Muscle layer of duodenum (tissue), 2 donors: ENCODE results near the gene ITPR1.

Experiments
- H3K27ac ChIP-seq: one replicate; pipeline ENCODE4 v1.7.0; 2013; ENCODE audit warnings: mild to moderate bottlenecking, low read length
- H3K27me3 ChIP-seq: one replicate; pipeline ENCODE4 v1.7.0; 2013; ENCODE audit warnings: low read depth, mild to moderate bottlenecking, control low read depth, low read length
- H3K36me3 ChIP-seq, 2 donors: one replicate each; pipeline ENCODE4 v1.7.0; 2013; ENCODE audit warnings: low read length in 2 of 2, control low read depth in 1 of 2, mild to moderate bottlenecking in 1 of 2; ENCODE audit not compliant: insufficient read depth in 2 of 2, control insufficient read depth in 1 of 2
- H3K4me1 ChIP-seq, 2 donors: one replicate each; pipeline ENCODE4 v1.7.0; 2013; ENCODE audit warnings: low read length in 2 of 2, mild to moderate bottlenecking in 2 of 2, control low read depth in 1 of 2, moderate library complexity in 1 of 2; ENCODE audit not compliant: insufficient read depth in 2 of 2, control insufficient read depth in 1 of 2
- H3K4me3 ChIP-seq, 2 donors: one replicate each; pipeline ENCODE4 v1.7.0; 2013; ENCODE audit warnings: low read length in 2 of 2, low read depth in 1 of 2, mild to moderate bottlenecking in 1 of 2
- H3K9me3 ChIP-seq, 2 donors: one replicate each; pipeline ENCODE4 v1.7.0; 2013; ENCODE audit warnings: low read length in 2 of 2, control low read depth in 1 of 2, mild to moderate bottlenecking in 1 of 2; ENCODE audit not compliant: control insufficient read depth in 1 of 2
- donor health status: healthy.

ITPR1 gene

DNA sequence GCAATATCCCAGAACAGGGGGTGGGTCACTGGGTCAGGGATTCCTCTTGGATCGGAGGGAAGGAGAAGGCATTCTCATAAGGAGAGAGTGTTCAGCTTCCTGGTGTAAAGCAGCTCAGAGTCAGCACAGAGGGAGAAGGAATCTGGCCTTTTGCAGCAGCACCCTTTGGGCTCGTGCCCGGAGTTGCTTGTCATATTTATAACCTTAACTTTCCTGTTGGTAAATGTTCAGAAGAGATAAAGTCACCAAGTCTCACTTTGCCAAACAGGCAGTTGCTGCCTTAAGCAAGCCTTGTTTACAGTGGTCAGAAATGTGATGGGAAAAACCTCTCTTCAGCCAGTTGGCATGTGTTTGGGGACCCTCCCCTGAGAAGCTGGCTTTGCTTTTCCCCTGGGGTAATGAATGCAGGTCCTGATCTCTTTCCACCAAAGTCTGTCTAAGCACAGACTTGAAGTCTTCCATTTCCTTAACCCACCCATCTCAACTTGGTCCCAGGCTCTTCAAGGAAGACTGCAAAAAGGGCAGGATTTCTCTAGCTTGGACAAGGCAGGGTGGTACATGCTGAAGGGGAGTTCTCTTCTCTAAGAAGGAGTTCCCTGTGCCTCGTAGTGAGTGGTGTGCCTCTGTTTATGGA is 279.1 kb downstream of the ITPR1 start:
- no peaks in the 10 kb centered on the region for H3K9me3 ChIP-seq
- H3K27ac ChIP-seq, result peak overlapping the region; percentile 86
- peaks cover 0 to 7% of the 10 kb centered on the region in 2 donors for H3K36me3 ChIP-seq
- no peaks in the 10 kb centered on the region for H3K27me3 ChIP-seq
- peaks cover 18 to 19% of the 10 kb centered on the region in 2 donors for H3K4me1 ChIP-seq
- no peak overlapping the region for H3K4me3 ChIP-seq

- Histone ChIP-seq H3K36me3 (peaks cover 0 to 4% of the 10 kb centered on the region in 2 donors), H3K9me3 (no peaks in the 10 kb centered on the region), H3K27ac (peak overlapping the region; percentile 86), H3K4me3 (no peak overlapping the region), H3K4me1 (peaks cover 18 to 19% of the 10 kb centered on the region in 2 donors), H3K27me3 (no peaks in the 10 kb centered on the region)
Observed at GRCh38 chr3:4772858-4773257, 279.7 kb downstream of the ITPR1 start.

DNA sequence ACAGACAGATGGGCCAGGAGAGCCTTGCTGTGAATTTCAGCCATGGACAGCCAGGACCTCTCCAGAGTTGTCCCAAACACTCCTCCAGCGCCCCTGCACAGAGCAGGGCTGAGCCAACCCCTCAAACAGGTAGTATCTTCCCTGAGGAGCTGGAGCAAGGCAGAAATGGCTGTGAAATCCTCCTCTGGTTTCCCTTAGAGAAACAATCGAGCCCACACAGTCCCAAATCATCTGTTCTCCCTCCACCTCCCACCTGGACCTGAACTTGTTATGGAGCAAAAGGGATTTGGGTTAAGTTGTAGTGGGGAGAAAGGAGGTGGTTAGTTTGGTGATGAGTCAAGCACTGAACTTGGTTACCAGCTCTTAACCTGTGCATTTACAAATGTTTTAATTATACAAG is 280.4 kb downstream of the ITPR1 start:
- Histone ChIP-seq H3K4me3 (no peak overlapping the region), H3K27ac (peak overlapping the region; percentile 86), H3K4me1 (peaks cover 18 to 19% of the 10 kb centered on the region in 2 donors), H3K36me3 (peaks cover 0 to under 1% of the 10 kb centered on the region in 2 donors), H3K27me3 (no peaks in the 10 kb centered on the region), H3K9me3 (no peaks in the 10 kb centered on the region)

- Histone ChIP-seq H3K9me3 (no peaks in the 10 kb centered on the region), H3K4me3 (no peak overlapping the region), H3K4me1 (peaks cover 18 to 19% of the 10 kb centered on the region in 2 donors), H3K27me3 (no peaks in the 10 kb centered on the region), H3K27ac (no peak overlapping the region), H3K36me3 (peaks cover 7 to 9% of the 10 kb centered on the region in 2 donors)
Observed at GRCh38 chr3:4774531-4774930, 281.4 kb downstream of the ITPR1 start.

GRCh38 chr3:4776399-4776979 is 283.3 kb downstream of the ITPR1 start:
- H3K4me3 ChIP-seq, result no peak overlapping the region
- H3K9me3 ChIP-seq, result no peaks in the 10 kb centered on the region
- peaks cover 11 to 13% of the 10 kb centered on the region in 2 donors for H3K36me3 ChIP-seq
- H3K4me1 ChIP-seq, result peaks cover 11 to 19% of the 10 kb centered on the region in 2 donors
- peak overlapping the region; percentile 32 for H3K27ac ChIP-seq
- H3K27me3 ChIP-seq, result no peaks in the 10 kb centered on the region

- Histone ChIP-seq H3K27me3 (no peaks in the 10 kb centered on the region), H3K4me1 (peaks cover 5 to 14% of the 10 kb centered on the region in 2 donors), H3K4me3 (no peak overlapping the region), H3K9me3 (no peaks in the 10 kb centered on the region), H3K36me3 (peaks cover 11 to 13% of the 10 kb centered on the region in 2 donors), H3K27ac (peak overlapping the region; percentile 32)
Observed at GRCh38 chr3:4776980-4777581, 283.9 kb downstream of the ITPR1 start.

- H3K4me3 ChIP-seq, result no peak overlapping the region
- no peaks in the 10 kb centered on the region for H3K27me3 ChIP-seq
- H3K27ac ChIP-seq, result no peak overlapping the region
- H3K36me3 ChIP-seq, result peaks cover 14 to 22% of the 10 kb centered on the region in 2 donors
- H3K4me1 ChIP-seq, result peaks cover 0 to 4% of the 10 kb centered on the region in 2 donors
- H3K9me3 ChIP-seq, result no peaks in the 10 kb centered on the region
Observed at GRCh38 chr3:4778119-4778518, 285.0 kb downstream of the ITPR1 start.

DNA sequence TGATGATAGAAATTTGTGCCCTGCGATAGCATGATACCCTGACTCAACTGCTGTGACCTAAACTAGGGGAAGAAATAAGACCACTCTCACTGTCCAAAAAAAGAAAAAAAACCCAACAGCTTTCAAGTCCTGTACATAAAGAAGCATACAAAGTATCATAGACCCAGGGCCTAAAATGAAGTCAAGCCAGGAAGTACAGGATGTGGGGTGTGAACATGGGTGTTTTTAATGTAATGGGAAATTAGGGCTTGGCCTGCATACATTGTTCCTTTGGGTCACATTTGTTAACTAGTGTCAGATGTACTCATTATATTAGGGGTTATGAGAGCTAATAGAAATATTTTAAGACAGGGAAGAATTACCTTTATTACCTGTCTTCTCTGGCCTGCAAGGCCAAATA is 285.6 kb downstream of the ITPR1 start:
- no peaks in the 10 kb centered on the region for H3K27me3 ChIP-seq
- H3K27ac ChIP-seq, result no peak overlapping the region
- no peaks in the 10 kb centered on the region for H3K9me3 ChIP-seq
- no peak overlapping the region for H3K4me3 ChIP-seq
- H3K4me1 ChIP-seq, result peaks cover 0 to 4% of the 10 kb centered on the region in 2 donors
- peaks cover 20 to 28% of the 10 kb centered on the region in 2 donors for H3K36me3 ChIP-seq

GRCh38 chr3:4780545-4780957 is 287.4 kb downstream of the ITPR1 start:
- Histone ChIP-seq H3K9me3 (no peaks in the 10 kb centered on the region), H3K4me3 (no peak overlapping the region), H3K27ac (no peak overlapping the region), H3K36me3 (peaks cover 22 to 44% of the 10 kb centered on the region in 2 donors), H3K4me1 (peaks cover 0 to 4% of the 10 kb centered on the region in 2 donors), H3K27me3 (no peaks in the 10 kb centered on the region)

- Histone ChIP-seq H3K27ac (no peak overlapping the region), H3K4me3 (no peak overlapping the region), H3K36me3 (peaks cover 27 to 46% of the 10 kb centered on the region in 2 donors), H3K27me3 (no peaks in the 10 kb centered on the region), H3K4me1 (no peaks in the 10 kb centered on the region), H3K9me3 (no peaks in the 10 kb centered on the region)
Observed at GRCh38 chr3:4782095-4782494, 288.9 kb downstream of the ITPR1 start.

DNA sequence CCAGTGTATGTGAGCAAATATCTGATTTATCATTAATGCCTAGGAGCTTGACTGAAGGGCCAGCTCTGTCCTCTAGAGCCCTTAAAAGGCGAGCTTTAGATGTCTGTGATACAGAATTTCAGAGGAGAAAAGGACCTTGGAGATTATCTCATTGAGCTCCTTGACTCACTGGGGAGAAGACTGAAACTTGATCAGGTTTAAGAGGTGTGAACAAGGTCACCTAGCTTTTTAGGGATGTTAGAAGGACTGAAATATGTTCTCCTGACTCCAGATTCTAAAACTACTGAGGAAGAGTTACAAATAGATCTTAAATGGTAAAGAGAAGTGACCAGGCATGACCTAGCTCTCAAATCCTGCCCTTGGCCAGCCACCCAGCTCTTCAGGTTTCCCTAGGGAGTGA is 292.4 kb downstream of the ITPR1 start:
- no peaks in the 10 kb centered on the region for H3K4me1 ChIP-seq
- H3K4me3 ChIP-seq, result no peak overlapping the region
- H3K36me3 ChIP-seq, result peaks cover 31 to 62% of the 10 kb centered on the region in 2 donors
- no peaks in the 10 kb centered on the region for H3K27me3 ChIP-seq
- H3K27ac ChIP-seq, result no peak overlapping the region
- no peaks in the 10 kb centered on the region for H3K9me3 ChIP-seq
